ENCODE results near the gene PIGR. TPM values are rescaled to one million over a fixed set of nuclear protein-coding genes. Genes with fewer than 3 reads are reported as not detected.

The PIGR gene
- total RNA-seq, 1 experiment from 2014 or later = not detected

GRCh38 chr1:206890125-206891060 is 55.9 kb downstream of the PIGR start:
- DNase-seq (ENCODE audit: low read depth) = peak; percentile 90

- DNase-seq (ENCODE audit: low read depth) = no peak
Measured at GRCh38 chr1:206887701-206888100, 58.6 kb downstream of the PIGR start.

GRCh38 chr1:206886831-206887230 is 59.4 kb downstream of the PIGR start:
- DNase-seq (ENCODE audit: low read depth) = no peak

- DNase-seq (ENCODE audit: low read depth) = no peak
Measured at GRCh38 chr1:206885341-206886060, 60.8 kb downstream of the PIGR start.

- no peak for DNase-seq (ENCODE audit: low read depth)
Measured at GRCh38 chr1:206883876-206884275, 62.4 kb downstream of the PIGR start.

- no peak for DNase-seq (ENCODE audit: low read depth)
Measured at GRCh38 chr1:206883160-206883559, 63.1 kb downstream of the PIGR start.

- no peak for DNase-seq (ENCODE audit: low read depth)
Measured at GRCh38 chr1:206882555-206882954, 63.7 kb downstream of the PIGR start.

- DNase-seq (ENCODE audit: low read depth) = no peak
Measured at GRCh38 chr1:206880314-206880713, 66.0 kb downstream of the PIGR start.

Other genes with a start within 250 kb of the PIGR start
- 0.24 TPM in 1 of 2 replicates, not detected in the other for gene IL19, start 175.7 kb downstream of the PIGR start, total RNA-seq (2014; rRNA removed; shearing (Covaris generic))
- gene IL10, start 174.0 kb downstream of the PIGR start, total RNA-seq (2014; rRNA removed; shearing (Covaris generic)) = not detected in 2 replicates
- gene IL20, start 80.8 kb downstream of the PIGR start, total RNA-seq (2014; rRNA removed; shearing (Covaris generic)) = not detected in 2 replicates
- 2.1 and 2.6 TPM in 2 replicates for gene IL24, start 49.0 kb downstream of the PIGR start, total RNA-seq (2014; rRNA removed; shearing (Covaris generic))
- 0.68 and 1.7 TPM in 2 replicates for gene FCMR, start 24.5 kb downstream of the PIGR start, total RNA-seq (2014; rRNA removed; shearing (Covaris generic))
- not detected in 2 replicates for gene FCAMR, start 24.0 kb upstream of the PIGR start, total RNA-seq (2014; rRNA removed; shearing (Covaris generic))
- gene C1orf116, start 86.3 kb upstream of the PIGR start, total RNA-seq (2014; rRNA removed; shearing (Covaris generic)) = 0.10 and 0.12 TPM in 2 replicates
- gene YOD1, start 104.7 kb upstream of the PIGR start, total RNA-seq (2014; rRNA removed; shearing (Covaris generic)) = 6.9 and 7.8 TPM in 2 replicates
- 2.8 and 3.2 TPM in 2 replicates for gene PFKFB2, start 106.8 kb upstream of the PIGR start, total RNA-seq (2014; rRNA removed; shearing (Covaris generic))
- not detected in 2 replicates for gene C4BPB, start 142.4 kb upstream of the PIGR start, total RNA-seq (2014; rRNA removed; shearing (Covaris generic))
- gene C4BPA, start 157.8 kb upstream of the PIGR start, total RNA-seq (2014; rRNA removed; shearing (Covaris generic)) = not detected in 2 replicates